ENCODE data around the gene FGD4.
A peak's percentile ranks its signal among the peaks of the same experiment; 100 is the strongest.

The FGD4 gene

GRCh38 chr12:32606443-32606842, 207.1 kb downstream of the FGD4 start:
- no peak for DNase-seq (ENCODE audit: low spot score)

- DNase-seq (ENCODE audit: low spot score) = no peak
These were observed 210.6 kb downstream of the FGD4 start for GRCh38 chr12:32609966-32610365.

- no peak for DNase-seq (ENCODE audit: low spot score)
These were observed 212.6 kb downstream of the FGD4 start for GRCh38 chr12:32611986-32612385.

GRCh38 chr12:32612658-32613614, 213.6 kb downstream of the FGD4 start:
- DNase-seq (ENCODE audit: low spot score) = peak; percentile 47

GRCh38 chr12:32615441-32615840, 216.1 kb downstream of the FGD4 start:
- DNase-seq (ENCODE audit: low spot score) = no peak

GRCh38 chr12:32617534-32617933, 218.2 kb downstream of the FGD4 start:
- no peak for DNase-seq (ENCODE audit: low spot score)

- no peak for DNase-seq (ENCODE audit: low spot score)
These were observed 218.8 kb downstream of the FGD4 start for GRCh38 chr12:32618115-32618514.

- no peak for DNase-seq (ENCODE audit: low spot score)
These were observed 228.6 kb downstream of the FGD4 start for GRCh38 chr12:32627976-32628375.

- no peak for DNase-seq (ENCODE audit: low spot score)
These were observed 242.0 kb downstream of the FGD4 start for GRCh38 chr12:32641287-32641901.

- no peak for DNase-seq (ENCODE audit: low spot score)
These were observed 245.1 kb downstream of the FGD4 start for GRCh38 chr12:32644431-32644830.

- no peak for DNase-seq (ENCODE audit: low spot score)
These were observed 247.9 kb downstream of the FGD4 start for GRCh38 chr12:32647275-32647674.

- peak; percentile 46 for DNase-seq (ENCODE audit: low spot score)
These were observed 251.2 kb downstream of the FGD4 start for GRCh38 chr12:32650508-32650907.

- no peak for DNase-seq (ENCODE audit: low spot score)
These were observed 252.0 kb downstream of the FGD4 start for GRCh38 chr12:32651151-32651955.

GRCh38 chr12:32651956-32652210, 252.5 kb downstream of the FGD4 start:
- no peak for DNase-seq (ENCODE audit: low spot score)

- DNase-seq (ENCODE audit: low spot score) = no peak
These were observed 260.6 kb downstream of the FGD4 start for GRCh38 chr12:32659908-32660440.

GRCh38 chr12:32661706-32662105, 262.3 kb downstream of the FGD4 start:
- no peak for DNase-seq (ENCODE audit: low spot score)

- no peak for DNase-seq (ENCODE audit: low spot score)
These were observed 263.3 kb downstream of the FGD4 start for GRCh38 chr12:32662665-32663064.

GRCh38 chr12:32666018-32666417, 266.7 kb downstream of the FGD4 start:
- DNase-seq (ENCODE audit: low spot score) = no peak

- DNase-seq (ENCODE audit: low spot score) = no peak
These were observed 270.2 kb downstream of the FGD4 start for GRCh38 chr12:32669584-32669983.

GRCh38 chr12:32671930-32672780, 272.8 kb downstream of the FGD4 start:
- peak; percentile 53 for DNase-seq (ENCODE audit: low spot score)

- DNase-seq (ENCODE audit: low spot score) = peak; percentile 90
These were observed 279.9 kb downstream of the FGD4 start, which contains the start of gene DNM1L for GRCh38 chr12:32679091-32679919. Gene DNM1L (plus strand): TSS chr12:32679301. CDS start chr12:32679364, 63 bp downstream.
